WTC11 (cell line): Measurements from ENCODE around the gene EHBP1. TPM values are rescaled to one million over a fixed set of nuclear protein-coding genes. Genes with fewer than 3 reads are reported as not detected.

Source experiments
- ATAC-seq: fragments of 200-7000 bp; cut with Tn5 transposase; 2 replicates; pipeline ENCODE4 v1.10.0; 2021; ENCODE audit warnings: mild to moderate bottlenecking, moderate library complexity
- CTCF ChIA-PET: fragments of 300-600 bp; sonication (Branson Sonifier 250); formaldehyde crosslinking; loops from one replicate; lab custom pipeline; 2021; ENCODE audit warnings: antibody characterized with exemption; lab: Charles Lee
- POLR2A ChIA-PET: fragments of 350-600 bp; sonication (Branson Sonifier 250); formaldehyde crosslinking; loops from one replicate; lab custom pipeline; 2021; ENCODE audit warnings: antibody characterized with exemption; lab: Charles Lee
- DNase-seq: peaks from one replicate; pipeline ENCODE4 v3.0.0; 2021; ENCODE audit warnings: low spot score
- H3K27ac Mint-ChIP-seq: 2 replicates; pipeline ENCODE4 v1.8.0; 2021; ENCODE audit warnings: mixed read lengths
- H3K27me3 Mint-ChIP-seq: 2 replicates; pipeline ENCODE4 v1.8.0; 2021; ENCODE audit warnings: low read depth, mild to moderate bottlenecking, moderate library complexity, mixed read lengths
- H3K36me3 Mint-ChIP-seq: 2 replicates; pipeline ENCODE4 v1.8.0; 2021; ENCODE audit warnings: mixed read lengths
- H3K4me1 Mint-ChIP-seq: 2 replicates; pipeline ENCODE4 v1.8.0; 2022; ENCODE audit warnings: mixed read lengths
- H3K4me3 Mint-ChIP-seq: 2 replicates; pipeline ENCODE4 v1.8.0; 2021; ENCODE audit warnings: mild to moderate bottlenecking, moderate library complexity, mixed read lengths
- H3K9me3 Mint-ChIP-seq: 2 replicates; pipeline ENCODE4 v1.8.0; 2021; ENCODE audit warnings: mixed read lengths
- ERG ChIP-seq: fragments of 250-450 bp; sonication (Bioruptor Pico); IDR thresholded peaks from 2 replicates; pipeline ENCODE4 v1.8.0; 2021; ENCODE audit warnings: mild to moderate bottlenecking
- GABPB1 ChIP-seq: sonication (generic); formaldehyde crosslinking; IDR thresholded peaks from 2 replicates; pipeline ENCODE4 v1.8.1; 2023; ENCODE audit warnings: mild to moderate bottlenecking, missing genetic modification reagents
- JUN ChIP-seq: sonication (generic); formaldehyde crosslinking; IDR thresholded peaks from 2 replicates; pipeline ENCODE4 v1.8.0; 2023; ENCODE audit warnings: mild to moderate bottlenecking, missing genetic modification reagents
- MAX ChIP-seq: sonication (generic); formaldehyde crosslinking; IDR thresholded peaks from 2 replicates; pipeline ENCODE4 v1.8.0; 2022; ENCODE audit warnings: mild to moderate bottlenecking, missing genetic modification reagents
- MLX ChIP-seq: sonication (generic); formaldehyde crosslinking; IDR thresholded peaks from 2 replicates; pipeline ENCODE4 v1.8.1; 2023; ENCODE audit warnings: mild to moderate bottlenecking, missing genetic modification reagents, moderate library complexity
- MXD4 ChIP-seq: fragments of 250-450 bp; sonication (Bioruptor Pico); IDR thresholded peaks from 2 replicates; pipeline ENCODE4 v1.8.0; 2021; ENCODE audit warnings: mild to moderate bottlenecking, moderate library complexity, borderline replicate concordance
- NR1H2 ChIP-seq: sonication (generic); formaldehyde crosslinking; IDR thresholded peaks from 2 replicates; pipeline ENCODE4 v1.9.0; 2021; ENCODE audit warnings: mild to moderate bottlenecking, moderate library complexity, missing genetic modification reagents
- PREB ChIP-seq: sonication (generic); formaldehyde crosslinking; IDR thresholded peaks from 2 replicates; pipeline ENCODE4 v1.8.1; 2022; ENCODE audit warnings: mild to moderate bottlenecking, missing genetic modification reagents, moderate library complexity, borderline replicate concordance
- SOX15 ChIP-seq: fragments of 250-450 bp; sonication (Bioruptor Pico); IDR thresholded peaks from 2 replicates; pipeline ENCODE4 v1.9.0; 2021; ENCODE audit warnings: mild to moderate bottlenecking
- TCF7 ChIP-seq: sonication (generic); formaldehyde crosslinking; IDR thresholded peaks from 2 replicates; pipeline ENCODE4 v1.8.0; 2022; ENCODE audit warnings: mild to moderate bottlenecking, low read depth, missing genetic modification reagents, moderate library complexity
- USF1 ChIP-seq: sonication (generic); formaldehyde crosslinking; IDR thresholded peaks from 2 replicates; pipeline ENCODE4 v1.8.0; 2022; ENCODE audit warnings: mild to moderate bottlenecking, missing genetic modification reagents
- USF2 ChIP-seq: sonication (generic); formaldehyde crosslinking; IDR thresholded peaks from 2 replicates; pipeline ENCODE4 v1.8.1; 2023; ENCODE audit warnings: mild to moderate bottlenecking, missing genetic modification reagents, moderate library complexity
- ZBTB21 ChIP-seq: sonication (generic); formaldehyde crosslinking; IDR thresholded peaks from 2 replicates; pipeline ENCODE4 v1.8.1; 2023; ENCODE audit warnings: mild to moderate bottlenecking, missing genetic modification reagents, borderline replicate concordance
- ZNF281 ChIP-seq: sonication (generic); formaldehyde crosslinking; IDR thresholded peaks from 2 replicates; pipeline ENCODE4 v1.8.0; 2023; ENCODE audit warnings: mild to moderate bottlenecking, missing genetic modification reagents
- ZNF317 ChIP-seq: sonication (generic); formaldehyde crosslinking; IDR thresholded peaks from 2 replicates; pipeline ENCODE4 v1.8.1; 2023; ENCODE audit warnings: low read depth, mild to moderate bottlenecking, moderate library complexity, missing genetic modification reagents, borderline replicate concordance
- total RNA-seq: library from RNA; stranded (reverse); gene quantifications from 3 replicates; pipeline ENCODE4 v1.2.3, GENCODE V29; 2021
- TF ChIP-seq, protein P1 (sequence below): sonication (generic); formaldehyde crosslinking; IDR thresholded peaks from 2 replicates; pipeline ENCODE4 v1.8.1; 2023; ENCODE audit warnings: mild to moderate bottlenecking, missing genetic modification reagents, borderline replicate concordance
- TF ChIP-seq, protein P2 (sequence below): sonication (generic); formaldehyde crosslinking; conservative IDR thresholded peaks from 2 replicates; pipeline ENCODE4 v1.8.1; 2022; ENCODE audit warnings: mild to moderate bottlenecking, missing genetic modification reagents

Gene EHBP1
- total RNA-seq, 1 experiment from 2014 or later = 36.4 TPM

DNA sequence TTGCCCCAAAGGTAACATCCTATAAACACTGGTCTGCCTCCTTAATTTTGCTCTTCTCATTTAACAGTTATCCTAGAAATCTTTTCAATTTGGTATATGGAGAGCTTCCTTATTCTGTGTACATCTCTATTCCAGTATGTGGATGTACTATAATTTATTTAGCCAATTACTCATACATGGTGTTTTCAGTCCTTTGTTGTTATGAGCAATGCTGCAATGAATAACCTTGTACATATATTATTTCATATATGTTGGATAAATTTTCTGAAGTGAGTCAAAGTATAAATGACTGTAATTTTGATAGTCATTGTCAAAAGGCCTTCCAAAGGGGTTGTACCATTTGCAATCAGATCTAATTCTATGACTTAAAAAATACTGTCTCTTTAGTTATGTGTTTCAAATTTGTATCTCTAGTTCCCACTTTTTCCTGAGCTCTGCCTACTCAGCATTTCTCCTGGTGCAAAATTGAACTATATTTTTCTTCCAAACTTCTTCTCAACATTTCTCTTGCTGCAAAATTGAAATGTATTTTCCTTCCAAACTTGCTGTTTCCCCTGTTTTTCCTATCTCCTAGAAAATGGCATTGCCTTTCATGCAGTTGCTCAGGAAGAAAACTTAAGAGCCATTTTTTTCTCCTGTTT, 191.8 kb downstream of the EHBP1 start:
- ATAC-seq = no peak
- H3K36me3 Mint-ChIP-seq = no peaks in the 10 kb centered on the region
- TF ChIP-seq JUN (no peak), USF2 (CRISPR knock-in tag) (no peak), ERG (CRISPR knock-in tag) (no peak), GABPB1 (CRISPR knock-in tag) (no peak), PREB (no peak), MAX (CRISPR knock-in tag) (no peak), ZBTB21 (CRISPR knock-in tag) (no peak), USF1 (CRISPR knock-in tag) (no peak), ZNF317 (CRISPR knock-in tag) (no peak), MXD4 (no peak), SOX15 (CRISPR knock-in tag) (no peak), NR1H2 (no peak), ZNF281 (no peak), TCF7 (no peak), MLX (CRISPR knock-in tag) (no peak)
- TF ChIP-seq, protein P1, sequence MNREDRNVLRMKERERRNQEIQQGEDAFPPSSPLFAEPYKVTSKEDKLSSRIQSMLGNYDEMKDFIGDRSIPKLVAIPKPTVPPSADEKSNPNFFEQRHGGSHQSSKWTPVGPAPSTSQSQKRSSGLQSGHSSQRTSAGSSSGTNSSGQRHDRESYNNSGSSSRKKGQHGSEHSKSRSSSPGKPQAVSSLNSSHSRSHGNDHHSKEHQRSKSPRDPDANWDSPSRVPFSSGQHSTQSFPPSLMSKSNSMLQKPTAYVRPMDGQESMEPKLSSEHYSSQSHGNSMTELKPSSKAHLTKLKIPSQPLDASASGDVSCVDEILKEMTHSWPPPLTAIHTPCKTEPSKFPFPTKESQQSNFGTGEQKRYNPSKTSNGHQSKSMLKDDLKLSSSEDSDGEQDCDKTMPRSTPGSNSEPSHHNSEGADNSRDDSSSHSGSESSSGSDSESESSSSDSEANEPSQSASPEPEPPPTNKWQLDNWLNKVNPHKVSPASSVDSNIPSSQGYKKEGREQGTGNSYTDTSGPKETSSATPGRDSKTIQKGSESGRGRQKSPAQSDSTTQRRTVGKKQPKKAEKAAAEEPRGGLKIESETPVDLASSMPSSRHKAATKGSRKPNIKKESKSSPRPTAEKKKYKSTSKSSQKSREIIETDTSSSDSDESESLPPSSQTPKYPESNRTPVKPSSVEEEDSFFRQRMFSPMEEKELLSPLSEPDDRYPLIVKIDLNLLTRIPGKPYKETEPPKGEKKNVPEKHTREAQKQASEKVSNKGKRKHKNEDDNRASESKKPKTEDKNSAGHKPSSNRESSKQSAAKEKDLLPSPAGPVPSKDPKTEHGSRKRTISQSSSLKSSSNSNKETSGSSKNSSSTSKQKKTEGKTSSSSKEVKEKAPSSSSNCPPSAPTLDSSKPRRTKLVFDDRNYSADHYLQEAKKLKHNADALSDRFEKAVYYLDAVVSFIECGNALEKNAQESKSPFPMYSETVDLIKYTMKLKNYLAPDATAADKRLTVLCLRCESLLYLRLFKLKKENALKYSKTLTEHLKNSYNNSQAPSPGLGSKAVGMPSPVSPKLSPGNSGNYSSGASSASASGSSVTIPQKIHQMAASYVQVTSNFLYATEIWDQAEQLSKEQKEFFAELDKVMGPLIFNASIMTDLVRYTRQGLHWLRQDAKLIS (CRISPR knock-in tag) = no peak
- TF ChIP-seq, protein P2, sequence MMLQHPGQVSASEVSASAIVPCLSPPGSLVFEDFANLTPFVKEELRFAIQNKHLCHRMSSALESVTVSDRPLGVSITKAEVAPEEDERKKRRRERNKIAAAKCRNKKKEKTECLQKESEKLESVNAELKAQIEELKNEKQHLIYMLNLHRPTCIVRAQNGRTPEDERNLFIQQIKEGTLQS (CRISPR knock-in tag) = no peak
- TF ChIP-seq, all 79 proteins: peak for 0
- H3K27ac Mint-ChIP-seq = no peak overlapping the region
- no peak for DNase-seq
- no peaks in the 10 kb centered on the region for H3K27me3 Mint-ChIP-seq
- H3K9me3 Mint-ChIP-seq = no peaks in the 10 kb centered on the region
- CTCF ChIA-PET = no interaction called here
- H3K4me1 Mint-ChIP-seq = no peaks in the 10 kb centered on the region
- POLR2A ChIA-PET = no interaction called here
- H3K4me3 Mint-ChIP-seq = no peak overlapping the region
